Upper lobe of left lung (tissue), 6 donors: ENCODE data around the gene KCNJ11. TPM values are rescaled to one million over a fixed set of nuclear protein-coding genes. Genes with fewer than 3 reads are reported as not detected.
A peak's percentile ranks its signal among the peaks of the same experiment; 100 is the strongest.

Source experiments
- ATAC-seq, 2 donors: fragments of 200-7000 bp; cut with Tn5 transposase; one replicate each; pipeline ENCODE4 v1.9.1; 2022; ENCODE audit warnings: mild to moderate bottlenecking in 2 of 2, moderate library complexity in 2 of 2; ENCODE audit not compliant: low FRiP score in 2 of 2
- DNase-seq, 2 donors: peaks; one replicate each; pipeline ENCODE4 v3.0.0-alpha.2; 2019 to 2020
- H3K27ac ChIP-seq, 4 donors: fragments of 200-600 bp; sonication (generic); one replicate each; pipeline ENCODE4 v1.5.1; 2016 to 2019
- H3K27me3 ChIP-seq, 4 donors: fragments of 200-600 bp; sonication (generic); one replicate each; pipeline ENCODE4 v1.5.1; 2017 to 2019
- H3K36me3 ChIP-seq, 4 donors: fragments of 200-600 bp; sonication (generic); one replicate each; pipeline ENCODE4 v1.5.1; 2016 to 2019
- H3K4me1 ChIP-seq, 4 donors: fragments of 200-600 bp; sonication (generic); one replicate each; pipeline ENCODE4 v1.5.1; 2018 to 2019
- H3K4me3 ChIP-seq, 4 donors: fragments of 200-600 bp; sonication (generic); one replicate each; pipeline ENCODE4 v1.5.1; 2017 to 2019; ENCODE audit warnings: mild to moderate bottlenecking in 2 of 4, moderate library complexity in 1 of 4
- H3K9me3 ChIP-seq, 4 donors: fragments of 200-600 bp; sonication (generic); one replicate each; pipeline ENCODE4 v1.5.1; 2018 to 2019
- CTCF ChIP-seq, 6 experiments: fragments of 450-650 bp in 4 of 6; fragments of 200-600 bp in 2 of 6; sonication (generic) in 2 of 6; IDR thresholded peaks; one replicate each; pipeline ENCODE4 v1.5.1; 2016 to 2019; ENCODE audit warnings: antibody characterized with exemption in 6 of 6
- EP300 ChIP-seq, 4 donors: sonication (generic); formaldehyde crosslinking; IDR thresholded peaks; one replicate each; pipeline ENCODE4 v1.5.1; 2017; ENCODE audit warnings: antibody characterized with exemption in 4 of 4, control low read depth in 2 of 4
- POLR2A ChIP-seq, 4 donors: fragments of 450-650 bp; IDR thresholded peaks; one replicate each; pipeline ENCODE4 v1.5.1; 2016 to 2017; ENCODE audit warnings: antibody characterized with exemption in 4 of 4, mild to moderate bottlenecking in 2 of 4
- POLR2AphosphoS5 ChIP-seq, 2 donors: sonication (generic); formaldehyde crosslinking; IDR thresholded peaks; one replicate each; pipeline ENCODE4 v1.5.1; 2017; ENCODE audit warnings: antibody characterized with exemption in 2 of 2
- WGBS, 2 donors: methylation state at CpG; one replicate each; pipeline ENCODE4 v1.1.5; 2017 to 2018; 5-methylcytosine and 5-hydroxymethylcytosine counted together
- total RNA-seq, 6 donors: library from RNA; depleted of rRNA in 4 of 6; stranded (reverse); fragments of >200 nt in 4 of 6; gene quantifications; one replicate each; pipeline versions ENCODE4 v1.1.0 to v1.2.1, GENCODE V29; 2016 to 2021
- donor health status: DM: no; HTN: no; CAD: no; lungs with moderate emphysema.
- donor health status: DM: no; HTN: yes; CAD: no; lungs with severe emphysema.

KCNJ11 gene
- total RNA-seq, 6 donors from 2014 or later = 2.6 to 9.5 (median 5.7) TPM

GRCh38 chr11:17350455-17351171 is 37.8 kb downstream of the KCNJ11 start:
- no peaks in the 10 kb centered on the region for H3K9me3 ChIP-seq
- no peak for DNase-seq
- TF ChIP-seq POLR2AphosphoS5 (IDR thresholded peaks at IDR 0.05) (no peak), POLR2A (IDR thresholded peaks at IDR 0.05) (no peak), CTCF (IDR thresholded peaks at IDR 0.05) (no peak), EP300 (IDR thresholded peaks at IDR 0.05) (no peak)
- peaks cover 14 to 33% (median 19%) of the 10 kb centered on the region in 4 donors for H3K4me1 ChIP-seq
- H3K36me3 ChIP-seq = no peaks in the 10 kb centered on the region
- ATAC-seq = no peak
- WGBS, 2 donors = 95 to 97% methylated on average over 7 of the region's 7 CpGs
- no peaks in the 10 kb centered on the region for H3K27me3 ChIP-seq
- H3K4me3 ChIP-seq = no peak overlapping the region
- no peak overlapping the region for H3K27ac ChIP-seq

GRCh38 chr11:17347676-17348075 is 40.8 kb downstream of the KCNJ11 start:
- 61 to 86% methylated on average over 1 of the region's 1 CpG for WGBS, 2 donors

GRCh38 chr11:17343907-17344306 is 44.6 kb downstream of the KCNJ11 start:
- Histone ChIP-seq H3K4me1 (no peaks in the 10 kb centered on the region), H3K9me3 (no peaks in the 10 kb centered on the region), H3K27ac (no peak overlapping the region), H3K36me3 (no peaks in the 10 kb centered on the region), H3K4me3 (no peak overlapping the region), H3K27me3 (no peaks in the 10 kb centered on the region)
- DNase-seq = no peak
- peak in 1 of 2 donors; percentile 67 for ATAC-seq
- 96 to 100% methylated on average over 1 of the region's 1 CpG for WGBS, 2 donors
- TF ChIP-seq POLR2A (IDR thresholded peaks at IDR 0.05) (no peak), CTCF (IDR thresholded peaks at IDR 0.05) (no peak), POLR2AphosphoS5 (IDR thresholded peaks at IDR 0.05) (no peak), EP300 (IDR thresholded peaks at IDR 0.05) (no peak)

More at GRCh38 chr11:17347676-17348075, 40.8 kb downstream of the KCNJ11 start:
- Histone ChIP-seq H3K9me3 (no peaks in the 10 kb centered on the region), H3K36me3 (no peaks in the 10 kb centered on the region), H3K4me1 (peaks cover 4 to 16% (median 9%) of the 10 kb centered on the region in 4 donors), H3K4me3 (no peak overlapping the region), H3K27ac (no peak overlapping the region), H3K27me3 (no peaks in the 10 kb centered on the region)
- ATAC-seq = no peak
- DNase-seq = no peak
- TF ChIP-seq CTCF (IDR thresholded peaks at IDR 0.05) (no peak), EP300 (IDR thresholded peaks at IDR 0.05) (no peak), POLR2A (IDR thresholded peaks at IDR 0.05) (no peak), POLR2AphosphoS5 (IDR thresholded peaks at IDR 0.05) (no peak)

- no peak for TF ChIP-seq EP300 (IDR thresholded peaks at IDR 0.05)
- no peak for TF ChIP-seq POLR2A (IDR thresholded peaks at IDR 0.05)
- no peak for DNase-seq
- Histone ChIP-seq H3K27ac (no peak overlapping the region), H3K9me3 (no peaks in the 10 kb centered on the region), H3K36me3 (no peaks in the 10 kb centered on the region), H3K4me3 (no peak overlapping the region), H3K4me1 (no peaks in the 10 kb centered on the region), H3K27me3 (no peaks in the 10 kb centered on the region)
- WGBS, 2 donors = 96 to 100% methylated on average over 2 of the region's 2 CpGs
- no peak for ATAC-seq
Measured at GRCh38 chr11:17343257-17343656, 45.2 kb downstream of the KCNJ11 start.

Other genes with a start within 250 kb of the KCNJ11 start
- gene PIK3C2A, start 180.7 kb downstream of the KCNJ11 start, total RNA-seq = 10 to 100 TPM; 41.0 to 90.2 (median 72.9) TPM
- 100 to 1,000 TPM in 1 of 6 donors, 10 to 100 TPM in 5; 24.0 to 167 (median 42.5) TPM for gene NUCB2, start 111.9 kb downstream of the KCNJ11 start, total RNA-seq
- 1 to 10 TPM; 3.6 to 7.6 (median 4.5) TPM for gene NCR3LG1, start 36.9 kb downstream of the KCNJ11 start, total RNA-seq
- gene ABCC8, start 88.2 kb upstream of the KCNJ11 start, total RNA-seq = 10 to 100 TPM in 3 of 6 donors, 1 to 10 TPM in 3; 1.7 to 62.7 (median 12.5) TPM
- 1 to 10 TPM in 2 of 6 donors, under 1 TPM in 1, not detected in 3; 0.20 to 2.5 (median 1.2) TPM for gene USH1C, start 155.8 kb upstream of the KCNJ11 start, total RNA-seq
- not detected for gene OTOG, start 158.6 kb upstream of the KCNJ11 start, total RNA-seq